Neural progenitor cell (in vitro differentiated cells): ENCODE data around the gene SLAMF6. TPM values are rescaled to one million over a fixed set of nuclear protein-coding genes. Genes with fewer than 3 reads are reported as not detected.
A peak's percentile ranks its signal among the peaks of the same experiment; 100 is the strongest.

Source experiments
- DNase-seq: peaks from one replicate; pipeline ENCODE4 v3.0.0-alpha.2; 2016; ENCODE audit warnings: low spot score
- H2AFZ ChIP-seq: fragments of 200-600 bp; sonication (generic); replicated peaks from 2 replicates; pipeline ENCODE4 v1.6.1; 2016; ENCODE audit warnings: antibody characterized with exemption
- H3F3A ChIP-seq: fragments of 200-600 bp; sonication (generic); 2 replicates; pipeline ENCODE4 v1.6.1; 2016; ENCODE audit warnings: antibody characterized with exemption, low read depth
- H3K27ac ChIP-seq: fragments of 200-600 bp; sonication (generic); 2 replicates; pipeline ENCODE4 v1.5.1; 2016; ENCODE audit warnings: mild to moderate bottlenecking
- H3K27me3 ChIP-seq: fragments of 200-600 bp; sonication (generic); 2 replicates; pipeline ENCODE4 v1.6.1; 2016; ENCODE audit warnings: mild to moderate bottlenecking, moderate library complexity
- H3K36me3 ChIP-seq: fragments of 200-600 bp; sonication (generic); 2 replicates; pipeline ENCODE4 v1.5.1; 2016
- H3K4me1 ChIP-seq: fragments of 200-600 bp; sonication (generic); 2 replicates; pipeline ENCODE4 v1.6.1; 2016; ENCODE audit warnings: mixed run types
- H3K4me2 ChIP-seq: fragments of 200-600 bp; sonication (generic); 2 replicates; pipeline ENCODE4 v1.6.1; 2016
- H3K4me3 ChIP-seq: fragments of 200-600 bp; sonication (generic); 2 replicates; pipeline ENCODE4 v1.5.1; 2016
- H3K79me2 ChIP-seq: fragments of 200-600 bp; sonication (generic); 2 replicates; pipeline ENCODE4 v1.6.1; 2016; ENCODE audit warnings: low read depth
- H3K9ac ChIP-seq: fragments of 200-600 bp; sonication (generic); 2 replicates; pipeline ENCODE4 v1.6.1; 2016
- H3K9me3 ChIP-seq: fragments of 200-600 bp; sonication (generic); 2 replicates; pipeline ENCODE4 v1.5.1; 2016; ENCODE audit warnings: low read depth
- H4K20me1 ChIP-seq: fragments of 200-600 bp; sonication (generic); 2 replicates; pipeline ENCODE4 v1.6.1; 2016; ENCODE audit warnings: low read depth
- H3K27ac Mint-ChIP-seq: 3 replicates; pipeline ENCODE4 v1.8.0; 2021; ENCODE audit warnings: mixed read lengths
- H3K27me3 Mint-ChIP-seq: 2 replicates; pipeline ENCODE4 v1.8.0; 2022; ENCODE audit warnings: low read depth, mild to moderate bottlenecking, inconsistent platforms, moderate library complexity, mixed read lengths; ENCODE audit not compliant: insufficient read depth
- H3K36me3 Mint-ChIP-seq: 3 replicates; pipeline ENCODE4 v1.8.0; 2021; ENCODE audit warnings: mixed read lengths
- H3K4me1 Mint-ChIP-seq: 3 replicates; pipeline ENCODE4 v1.8.0; 2021; ENCODE audit warnings: mixed read lengths
- H3K4me3 Mint-ChIP-seq: 3 replicates; pipeline ENCODE4 v1.8.0; 2021; ENCODE audit warnings: mild to moderate bottlenecking, moderate library complexity, mixed read lengths
- H3K9me3 Mint-ChIP-seq: 3 replicates; pipeline ENCODE4 v1.8.0; 2020; ENCODE audit warnings: mixed read lengths
- EZH2 ChIP-seq: fragments of 200-600 bp; sonication (generic); IDR thresholded peaks from 2 replicates; pipeline ENCODE4 v1.6.1; 2017; ENCODE audit warnings: antibody characterized with exemption, mild to moderate bottlenecking, moderate library complexity
- EZH2phosphoT487 ChIP-seq: fragments of 200-600 bp; sonication (generic); IDR thresholded peaks from 2 replicates; pipeline ENCODE4 v1.6.1; 2017; ENCODE audit warnings: antibody characterized with exemption
- total RNA-seq: library from RNA; depleted of rRNA; stranded (reverse); fragments of >200 nt; gene quantifications from 2 replicates; pipeline ENCODE4 v1.2.3, GENCODE V29; 2015; ENCODE audit warnings: low replicate concordance
- TF ChIP-seq, protein P1 (sequence below): fragments of 200-600 bp; sonication (generic); IDR thresholded peaks from 2 replicates; pipeline ENCODE4 v1.5.1; 2017; ENCODE audit warnings: antibody characterized with exemption, mild to moderate bottlenecking

Gene SLAMF6
- total RNA-seq, 1 donor from 2014 or later: not detected

DNA sequence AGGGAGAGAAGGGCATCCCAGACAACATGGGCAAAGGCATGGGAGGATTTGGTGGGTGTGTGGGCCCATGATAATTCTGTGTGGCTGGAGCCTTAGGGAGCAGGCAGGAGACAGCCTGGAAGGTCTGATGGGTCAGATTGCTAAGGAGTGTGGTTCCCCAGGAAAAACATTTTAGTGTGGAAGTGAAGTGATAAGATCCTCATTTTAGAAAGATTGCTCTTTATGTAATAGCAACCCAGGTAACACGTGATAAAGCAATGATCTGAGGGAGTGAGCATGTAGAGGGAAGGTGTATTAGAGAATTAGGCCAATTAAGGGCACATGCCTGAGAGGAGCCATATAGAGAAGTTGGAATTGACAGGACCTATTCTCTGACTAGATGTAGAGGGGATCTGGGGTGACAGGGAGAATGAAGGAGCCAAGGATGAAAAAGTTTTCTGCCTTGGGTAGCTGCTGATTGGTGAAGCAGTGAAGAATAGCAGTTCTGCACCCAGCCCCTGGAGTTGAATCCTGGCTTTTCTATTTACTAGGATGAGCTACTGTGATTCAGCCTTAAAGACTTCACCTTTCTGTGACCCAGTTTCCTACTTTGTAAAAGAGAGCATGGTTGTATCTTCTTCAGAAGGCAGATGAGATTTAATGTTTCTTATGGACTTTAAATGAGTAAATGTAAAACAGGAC lies 18.7 kb upstream of the SLAMF6 start:
- H3K4me2 ChIP-seq: no peak overlapping the region
- no peak for DNase-seq
- TF ChIP-seq EZH2: no peak
- TF ChIP-seq, protein P1, sequence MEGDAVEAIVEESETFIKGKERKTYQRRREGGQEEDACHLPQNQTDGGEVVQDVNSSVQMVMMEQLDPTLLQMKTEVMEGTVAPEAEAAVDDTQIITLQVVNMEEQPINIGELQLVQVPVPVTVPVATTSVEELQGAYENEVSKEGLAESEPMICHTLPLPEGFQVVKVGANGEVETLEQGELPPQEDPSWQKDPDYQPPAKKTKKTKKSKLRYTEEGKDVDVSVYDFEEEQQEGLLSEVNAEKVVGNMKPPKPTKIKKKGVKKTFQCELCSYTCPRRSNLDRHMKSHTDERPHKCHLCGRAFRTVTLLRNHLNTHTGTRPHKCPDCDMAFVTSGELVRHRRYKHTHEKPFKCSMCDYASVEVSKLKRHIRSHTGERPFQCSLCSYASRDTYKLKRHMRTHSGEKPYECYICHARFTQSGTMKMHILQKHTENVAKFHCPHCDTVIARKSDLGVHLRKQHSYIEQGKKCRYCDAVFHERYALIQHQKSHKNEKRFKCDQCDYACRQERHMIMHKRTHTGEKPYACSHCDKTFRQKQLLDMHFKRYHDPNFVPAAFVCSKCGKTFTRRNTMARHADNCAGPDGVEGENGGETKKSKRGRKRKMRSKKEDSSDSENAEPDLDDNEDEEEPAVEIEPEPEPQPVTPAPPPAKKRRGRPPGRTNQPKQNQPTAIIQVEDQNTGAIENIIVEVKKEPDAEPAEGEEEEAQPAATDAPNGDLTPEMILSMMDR: no peak
- TF ChIP-seq EZH2phosphoT487: no peak
- no peak overlapping the region for H3K9ac ChIP-seq
- Mint-ChIP-seq H3K4me3 (no peak overlapping the region), H3K36me3 (no peaks in the 10 kb centered on the region), H3K27ac (no peak overlapping the region), H3K9me3 (no peaks in the 10 kb centered on the region), H3K4me1 (no peaks in the 10 kb centered on the region), H3K27me3 (no peaks in the 10 kb centered on the region)
- H3K27me3 ChIP-seq: no peaks in the 10 kb centered on the region
- H4K20me1 ChIP-seq: no peaks in the 10 kb centered on the region
- H3K79me2 ChIP-seq: no peaks in the 10 kb centered on the region
- H3K4me3 ChIP-seq: no peak overlapping the region
- H3K36me3 ChIP-seq: no peaks in the 10 kb centered on the region
- H2AFZ ChIP-seq: no peak overlapping the region
- no peaks in the 10 kb centered on the region for H3F3A ChIP-seq
- no peaks in the 10 kb centered on the region for H3K4me1 ChIP-seq
- H3K27ac ChIP-seq: no peak overlapping the region
- H3K9me3 ChIP-seq: no peaks in the 10 kb centered on the region

DNA sequence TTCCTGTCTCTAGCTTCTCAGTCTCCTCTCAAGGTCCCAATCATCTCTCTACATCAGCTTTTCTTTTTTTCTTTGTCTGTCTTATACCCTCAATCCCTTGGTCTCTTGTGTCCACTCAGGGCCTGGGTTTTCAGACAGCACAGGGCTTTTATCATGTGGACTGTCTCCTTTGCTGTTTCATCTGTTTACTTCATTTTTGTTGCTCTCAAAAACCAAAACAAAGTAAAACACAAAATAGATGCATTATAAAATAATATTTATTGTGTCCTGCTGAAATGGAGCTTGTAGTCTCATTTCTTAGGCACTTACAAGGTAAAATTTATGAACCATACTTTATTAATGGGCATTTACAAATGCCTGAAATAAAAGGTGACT lies 17.8 kb upstream of the SLAMF6 start:
- no peak for TF ChIP-seq EZH2phosphoT487
- TF ChIP-seq, protein P1: no peak
- TF ChIP-seq EZH2: no peak
- Mint-ChIP-seq H3K36me3 (no peaks in the 10 kb centered on the region), H3K27ac (no peak overlapping the region), H3K9me3 (peaks cover 2% of the 10 kb centered on the region), H3K4me3 (no peak overlapping the region), H3K27me3 (no peaks in the 10 kb centered on the region), H3K4me1 (no peaks in the 10 kb centered on the region)
- Histone ChIP-seq H3K27ac (no peak overlapping the region), H3F3A (no peaks in the 10 kb centered on the region), H3K4me1 (no peaks in the 10 kb centered on the region), H4K20me1 (no peaks in the 10 kb centered on the region), H3K79me2 (no peaks in the 10 kb centered on the region), H3K27me3 (no peaks in the 10 kb centered on the region), H3K9ac (no peak overlapping the region), H3K4me3 (no peak overlapping the region), H3K4me2 (no peak overlapping the region), H3K36me3 (no peaks in the 10 kb centered on the region), H2AFZ (peak overlapping the region; percentile 53), H3K9me3 (no peaks in the 10 kb centered on the region)
- DNase-seq: no peak

DNA sequence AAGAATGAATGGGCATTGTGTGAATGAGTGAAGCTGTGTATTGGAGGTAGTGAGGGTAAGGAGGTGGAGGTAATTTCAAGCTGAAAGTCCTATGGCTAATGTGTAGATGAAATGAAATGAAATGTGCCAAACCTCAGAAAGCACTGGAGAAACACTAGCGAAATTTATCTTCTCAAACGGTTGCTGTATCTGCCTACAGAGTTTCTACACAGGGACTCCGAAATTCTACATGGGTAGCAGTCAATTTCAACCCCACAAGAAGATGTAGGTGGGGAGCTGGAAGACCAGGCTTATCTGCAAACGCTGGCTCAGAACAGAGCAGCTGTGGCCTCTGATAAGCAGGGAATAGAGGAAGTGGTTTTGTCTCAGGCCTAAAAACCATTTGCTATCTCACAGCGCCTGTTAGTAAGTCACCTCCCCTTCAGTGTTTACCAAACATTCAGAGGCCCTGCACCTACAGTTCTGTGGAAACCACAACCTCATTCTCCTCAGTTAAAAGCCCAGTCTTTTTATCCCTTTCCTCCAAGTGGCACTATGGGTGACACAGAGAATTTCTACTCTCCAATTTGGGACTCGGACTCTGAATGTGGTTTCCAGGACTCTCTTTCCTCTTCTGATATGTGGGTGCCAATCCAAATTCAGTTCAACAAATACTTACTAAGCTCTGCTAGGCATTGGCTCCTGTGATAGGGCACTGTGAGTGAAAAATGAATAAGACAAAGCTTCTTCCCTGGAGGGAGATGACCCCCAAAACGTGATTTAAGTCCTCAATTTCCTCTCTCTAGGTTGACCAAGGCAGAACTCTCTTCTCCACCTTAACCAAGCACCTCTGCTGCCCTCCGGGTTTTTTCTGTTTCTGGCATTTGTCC lies 17.2 kb upstream of the SLAMF6 start:
- peak overlapping the region; percentile 53 for H2AFZ ChIP-seq

More for the DNA sequence above, 17.2 kb upstream of the SLAMF6 start:
- no peak overlapping the region for H3K27ac ChIP-seq
- no peaks in the 10 kb centered on the region for H3F3A ChIP-seq
- H3K9ac ChIP-seq: no peak overlapping the region
- no peak overlapping the region for H3K4me2 ChIP-seq
- no peaks in the 10 kb centered on the region for H3K27me3 ChIP-seq
- H3K4me1 Mint-ChIP-seq: no peaks in the 10 kb centered on the region
- H3K27me3 Mint-ChIP-seq: no peaks in the 10 kb centered on the region
- H4K20me1 ChIP-seq: no peaks in the 10 kb centered on the region
- H3K79me2 ChIP-seq: no peaks in the 10 kb centered on the region
- H3K4me1 ChIP-seq: no peaks in the 10 kb centered on the region
- no peaks in the 10 kb centered on the region for H3K36me3 Mint-ChIP-seq
- H3K4me3 ChIP-seq: no peak overlapping the region
- TF ChIP-seq EZH2 (no peak), EZH2phosphoT487 (no peak)
- TF ChIP-seq, protein P1: no peak
- H3K9me3 Mint-ChIP-seq: peaks cover 4% of the 10 kb centered on the region
- no peak overlapping the region for H3K4me3 Mint-ChIP-seq
- no peak overlapping the region for H3K27ac Mint-ChIP-seq
- peaks cover under 1% of the 10 kb centered on the region for H3K9me3 ChIP-seq
- no peak for DNase-seq
- no peaks in the 10 kb centered on the region for H3K36me3 ChIP-seq
